HG03097 (cell line): Measurements from ENCODE around the gene CR1.
"Not testable (repeated sequence)": the region's sequence is repeated elsewhere in the genome, so short reads cannot be mapped to it uniquely, and the experiment has no call there.

Source experiments
- ATAC-seq: cut with Tn5 transposase; IDR thresholded peaks from one replicate; pipeline ENCODE4 v1.9.1; 2021; ENCODE audit not compliant: unreplicated experiment, low FRiP score

Gene CR1

DNA sequence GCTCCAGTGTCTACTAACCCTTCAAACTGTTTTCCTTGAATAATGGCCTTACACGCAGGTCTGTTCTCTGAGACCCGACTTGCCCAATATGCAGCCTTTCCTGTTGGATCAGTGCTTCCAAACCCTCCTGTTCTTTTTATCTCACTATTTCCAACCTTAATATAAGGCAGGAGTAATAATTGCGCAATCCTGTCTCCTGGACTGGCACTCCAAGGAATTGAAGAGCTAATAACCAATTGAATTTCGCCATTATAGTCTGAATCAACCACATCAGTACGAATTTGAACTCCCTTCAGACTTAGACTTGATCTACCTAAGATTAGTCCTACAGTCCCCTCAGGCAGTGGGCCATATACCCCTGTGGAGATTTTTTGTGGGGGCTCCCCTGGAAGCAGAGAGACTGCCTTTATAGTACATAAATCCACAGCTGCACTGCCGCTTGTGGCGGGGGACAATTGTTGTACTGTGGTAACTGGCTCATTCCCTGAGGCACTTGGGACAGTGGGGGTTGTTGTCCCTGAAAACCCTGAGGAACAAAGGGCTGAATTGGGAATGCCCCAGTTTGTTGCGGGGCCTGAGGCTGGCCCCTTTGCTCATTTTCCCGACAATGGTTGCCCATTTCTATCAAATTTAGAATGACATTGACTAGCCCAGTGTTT is 142.7 kb downstream of the CR1 start:
- ATAC-seq = not testable (repeated sequence)

DNA sequence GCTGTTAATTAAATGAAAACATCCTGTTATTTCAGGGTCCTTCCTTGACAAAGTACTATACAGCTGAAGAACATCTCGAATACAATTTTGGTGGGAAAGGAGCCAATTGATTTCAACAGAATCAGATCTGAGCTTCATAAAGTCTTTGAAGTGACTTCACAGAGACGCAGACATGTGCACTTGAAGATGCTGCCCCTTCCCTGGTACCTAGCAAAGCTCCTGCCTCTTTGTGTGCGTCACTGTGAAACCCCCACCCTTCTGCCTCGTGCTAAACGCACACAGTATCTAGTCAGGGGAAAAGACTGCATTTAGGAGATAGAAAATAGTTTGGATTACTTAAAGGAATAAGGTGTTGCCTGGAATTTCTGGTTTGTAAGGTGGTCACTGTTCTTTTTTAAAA is 143.4 kb downstream of the CR1 start:
- not testable (repeated sequence) for ATAC-seq

DNA sequence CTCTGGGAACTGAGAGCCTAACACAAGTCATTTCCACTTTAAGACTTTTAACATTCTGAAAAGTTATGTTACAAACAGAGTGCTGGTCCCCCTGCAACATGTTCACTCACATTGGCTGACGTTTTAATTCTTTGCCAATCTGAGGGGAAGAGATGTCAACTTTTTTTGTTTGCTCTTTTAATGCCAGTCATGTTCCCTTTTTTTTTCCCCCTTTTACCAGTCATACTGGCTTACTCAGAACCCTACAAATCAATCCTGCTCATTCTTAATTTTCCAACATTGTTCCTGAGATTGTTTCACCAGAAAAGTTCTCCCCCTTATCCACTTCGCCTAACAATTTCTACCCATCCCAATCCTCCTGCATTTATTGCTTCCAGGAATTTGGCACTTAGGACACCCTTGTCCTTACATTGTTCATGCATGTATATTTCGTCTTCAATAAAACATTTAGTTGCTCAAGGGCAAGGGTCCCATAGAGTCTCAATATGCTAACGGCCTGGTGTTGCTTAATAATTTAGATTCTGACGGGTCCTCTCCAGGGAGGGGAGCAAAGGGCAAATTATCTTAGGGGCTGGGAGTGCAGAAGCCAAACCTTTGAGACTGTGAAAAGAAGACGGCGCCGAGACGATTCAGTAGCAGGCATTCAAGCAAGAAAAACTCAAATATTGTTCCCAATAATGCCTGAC is 148.4 kb downstream of the CR1 start:
- ATAC-seq = no peak

DNA sequence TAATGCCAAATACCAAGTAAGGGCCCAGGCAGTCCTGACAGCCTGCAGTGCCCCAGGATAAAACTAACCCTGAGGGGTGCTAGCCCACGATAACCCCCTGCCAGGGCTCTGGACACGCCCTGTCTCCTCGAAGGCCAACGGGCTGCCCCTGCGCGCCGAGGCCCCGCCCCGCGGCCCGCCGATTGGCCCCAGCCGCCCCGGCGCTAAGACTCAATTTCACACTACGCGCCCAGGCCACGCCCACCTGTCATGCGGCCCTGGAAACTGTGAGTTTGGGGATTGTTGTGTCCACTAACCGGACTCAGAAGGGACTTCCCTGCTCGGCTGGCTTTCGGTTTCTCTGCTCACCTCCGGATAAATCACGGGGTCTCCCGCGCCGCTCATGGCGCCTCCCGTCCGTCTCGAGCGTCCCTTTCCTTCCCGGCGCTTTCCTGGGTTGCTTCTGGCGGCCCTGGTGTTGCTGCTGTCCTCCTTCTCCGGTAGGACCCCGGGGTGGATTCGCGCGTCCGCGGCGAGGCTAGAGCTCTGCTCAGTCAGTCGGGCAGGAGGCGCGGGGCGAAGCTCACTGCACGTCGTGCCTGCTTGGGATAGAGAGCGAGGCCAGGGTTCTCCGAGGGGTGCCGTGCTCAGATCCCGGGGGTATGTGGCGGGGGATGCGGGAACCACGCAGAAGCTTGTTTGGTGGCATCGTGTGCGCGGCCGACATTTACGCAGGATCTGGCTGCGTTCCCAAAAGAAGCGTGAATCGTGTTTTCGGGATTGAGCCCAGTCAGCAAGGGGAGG is 149.1 kb downstream of the CR1 start, which contains the start of gene CR1L:
TSS of gene CR1L (plus strand) at position 282 of the 783 bp plus-strand sequence. CDS start at position 383, 101 bp downstream.
- peak; percentile 87 for ATAC-seq

DNA sequence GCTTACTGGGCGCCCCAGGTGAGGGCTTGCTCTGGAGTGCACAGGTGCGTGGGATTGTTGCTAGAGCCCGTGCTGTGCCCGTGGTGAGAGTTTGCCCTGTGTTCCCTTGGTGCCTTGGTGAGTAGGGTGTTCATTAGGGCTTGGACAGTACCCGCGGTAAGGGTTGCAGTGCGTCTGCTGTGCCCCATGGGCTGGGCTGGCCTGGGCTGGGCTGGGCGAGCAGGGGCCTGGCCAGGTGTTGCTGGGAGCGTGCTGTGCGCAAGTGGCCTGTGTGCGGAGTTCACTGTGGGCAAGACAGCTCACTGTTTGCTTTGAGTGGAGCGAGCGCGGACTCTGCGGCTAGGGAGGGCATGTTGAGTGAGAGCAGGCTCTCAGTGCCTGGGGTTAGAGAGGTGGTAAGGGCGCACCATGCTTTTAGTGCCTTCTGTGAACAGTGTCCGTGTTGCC is 149.7 kb downstream of the CR1 start:
- ATAC-seq = no peak

DNA sequence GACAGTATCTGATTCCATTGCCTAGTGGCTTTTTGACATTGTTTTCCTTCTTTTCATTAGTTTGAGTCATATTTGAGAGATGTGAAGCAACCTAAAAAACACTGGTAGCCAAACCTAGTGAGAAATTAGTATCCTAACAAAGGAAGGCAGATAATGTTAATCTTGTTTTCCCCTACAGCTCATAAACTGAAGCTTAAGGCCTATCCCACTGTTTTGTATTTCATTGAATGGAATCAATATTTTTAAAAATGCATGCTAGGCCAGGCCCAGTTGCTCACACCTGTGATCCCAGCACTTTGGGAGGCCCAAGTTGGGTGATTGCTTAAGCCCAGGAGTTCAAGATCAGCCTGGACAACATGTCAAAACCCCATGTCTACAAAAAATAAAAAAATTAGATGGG is 150.2 kb downstream of the CR1 start:
- no peak for ATAC-seq

DNA sequence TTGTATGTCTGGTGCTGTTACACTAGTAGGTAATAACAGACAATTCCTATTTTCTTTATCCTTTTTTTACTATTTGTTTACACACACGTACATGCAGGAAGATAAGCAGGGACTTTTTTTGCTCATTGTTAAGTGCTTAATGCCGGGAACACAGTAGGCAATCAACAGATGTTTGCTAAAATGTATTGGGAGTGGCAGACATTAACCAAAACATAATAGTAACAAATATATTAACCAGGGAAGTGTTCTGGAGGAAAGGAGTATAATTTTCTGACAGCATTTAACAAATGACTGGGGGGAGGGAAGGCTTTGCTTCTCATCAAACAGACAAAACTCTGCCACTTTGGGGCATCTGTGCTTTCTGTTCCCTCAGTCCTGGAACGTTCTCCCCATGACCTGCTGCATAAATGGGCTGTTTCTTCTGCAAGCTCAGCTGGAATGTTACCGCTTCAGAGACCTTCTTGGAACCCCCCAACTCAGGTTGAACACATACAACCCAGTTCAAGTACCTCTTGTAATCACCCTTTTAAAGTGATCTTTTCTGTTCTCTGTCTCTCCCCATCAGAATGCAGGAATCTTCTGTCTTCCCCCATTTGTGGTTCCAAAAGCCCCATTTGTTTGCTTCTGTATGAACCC is 151.1 kb downstream of the CR1 start:
- no peak for ATAC-seq

DNA sequence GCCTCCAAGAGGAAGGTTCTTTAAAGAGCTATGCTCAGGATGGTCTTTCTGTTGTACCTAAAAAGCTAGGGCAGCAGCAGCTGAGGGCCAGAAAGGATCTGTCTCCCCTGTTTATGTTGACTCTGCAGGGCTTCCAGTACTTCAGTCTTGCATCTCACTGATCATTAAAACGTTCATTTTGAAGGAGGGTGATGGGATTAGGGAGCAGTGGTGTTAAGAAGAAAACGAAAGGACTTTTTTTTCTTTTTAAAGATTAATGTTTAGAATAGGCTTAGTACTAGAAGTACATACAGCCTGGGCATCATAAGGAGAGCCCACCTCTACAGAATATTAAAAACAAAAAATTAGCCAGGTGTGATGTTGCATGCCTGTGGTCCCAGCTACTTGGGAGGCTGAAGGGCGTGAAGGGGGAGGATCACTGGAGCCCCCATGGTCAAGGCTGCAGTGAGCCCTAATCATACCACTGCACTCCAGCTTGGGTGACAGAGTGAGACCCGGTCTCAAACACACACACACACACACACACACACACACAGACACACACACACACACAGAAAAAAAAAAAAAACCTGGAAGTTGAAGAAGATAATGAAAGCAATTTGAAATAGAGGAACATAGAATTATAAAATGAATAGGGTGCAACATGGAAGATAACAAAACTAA is 151.8 kb downstream of the CR1 start:
- ATAC-seq = no peak

DNA sequence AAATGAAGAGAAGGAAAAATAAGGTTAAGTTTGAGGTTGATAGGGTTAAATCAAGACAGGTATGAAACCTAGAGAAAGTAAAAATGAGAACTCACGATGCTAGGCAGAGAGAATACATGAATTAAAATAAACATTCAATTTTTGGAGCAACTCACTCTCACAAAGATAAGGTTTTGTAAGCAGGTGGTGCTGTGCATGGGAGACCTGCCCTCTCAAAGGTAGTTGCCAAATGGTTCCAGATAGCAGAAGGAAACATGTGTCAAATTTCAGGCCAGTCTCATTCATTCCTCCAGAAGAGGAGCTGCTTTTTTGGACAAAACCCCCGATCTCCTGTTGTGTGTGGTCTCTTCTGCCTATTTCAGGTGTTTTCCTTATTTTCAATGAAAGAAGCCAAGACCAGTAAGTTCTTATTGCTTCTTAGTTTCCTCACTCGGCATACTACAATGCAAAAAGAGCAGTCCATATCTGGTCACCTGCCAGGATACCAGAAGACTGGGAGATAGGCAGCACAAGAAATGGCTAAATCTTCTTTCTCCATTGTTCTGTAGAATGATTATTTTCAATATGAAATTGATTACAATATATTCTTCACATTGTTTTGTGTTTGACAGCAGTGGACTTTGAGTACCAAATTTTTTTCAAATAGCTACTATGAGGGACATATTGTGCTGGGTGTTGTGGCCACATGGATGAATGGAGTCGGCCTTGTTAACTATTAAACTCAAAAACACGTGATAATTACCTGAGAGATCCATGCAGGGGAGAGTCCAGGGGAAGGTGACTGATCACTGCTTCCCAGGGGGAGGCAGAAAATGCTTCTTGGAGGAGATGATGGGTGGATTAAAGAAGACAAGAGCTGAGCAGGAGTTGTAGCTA is 152.6 kb downstream of the CR1 start:
- ATAC-seq = no peak

DNA sequence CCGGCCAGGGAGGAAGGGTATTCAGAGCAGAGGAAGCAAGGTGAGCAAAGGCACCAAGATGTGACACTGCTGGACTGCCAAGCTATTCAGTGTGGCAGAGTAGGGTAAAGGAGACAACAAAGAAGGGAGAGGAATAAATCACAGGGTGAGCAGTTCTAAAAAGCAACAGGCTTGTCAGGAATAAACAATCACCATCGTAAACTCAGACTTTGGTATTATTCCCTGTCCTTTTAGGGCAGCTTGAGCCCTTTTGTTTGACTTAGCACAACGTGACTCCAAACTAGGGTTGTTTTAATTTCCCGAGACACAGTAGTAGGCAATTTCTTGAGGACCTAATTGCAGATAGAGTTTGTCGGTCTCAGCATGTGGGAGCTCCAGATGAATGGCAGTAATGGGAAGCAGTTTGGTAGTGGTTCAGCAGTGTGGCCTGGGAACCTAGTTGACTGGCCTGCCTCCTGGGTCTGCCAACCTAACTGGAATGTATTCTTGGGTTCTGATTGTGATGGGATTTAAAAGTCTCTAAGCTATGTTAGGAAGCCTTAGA is 153.3 kb downstream of the CR1 start:
- no peak for ATAC-seq

DNA sequence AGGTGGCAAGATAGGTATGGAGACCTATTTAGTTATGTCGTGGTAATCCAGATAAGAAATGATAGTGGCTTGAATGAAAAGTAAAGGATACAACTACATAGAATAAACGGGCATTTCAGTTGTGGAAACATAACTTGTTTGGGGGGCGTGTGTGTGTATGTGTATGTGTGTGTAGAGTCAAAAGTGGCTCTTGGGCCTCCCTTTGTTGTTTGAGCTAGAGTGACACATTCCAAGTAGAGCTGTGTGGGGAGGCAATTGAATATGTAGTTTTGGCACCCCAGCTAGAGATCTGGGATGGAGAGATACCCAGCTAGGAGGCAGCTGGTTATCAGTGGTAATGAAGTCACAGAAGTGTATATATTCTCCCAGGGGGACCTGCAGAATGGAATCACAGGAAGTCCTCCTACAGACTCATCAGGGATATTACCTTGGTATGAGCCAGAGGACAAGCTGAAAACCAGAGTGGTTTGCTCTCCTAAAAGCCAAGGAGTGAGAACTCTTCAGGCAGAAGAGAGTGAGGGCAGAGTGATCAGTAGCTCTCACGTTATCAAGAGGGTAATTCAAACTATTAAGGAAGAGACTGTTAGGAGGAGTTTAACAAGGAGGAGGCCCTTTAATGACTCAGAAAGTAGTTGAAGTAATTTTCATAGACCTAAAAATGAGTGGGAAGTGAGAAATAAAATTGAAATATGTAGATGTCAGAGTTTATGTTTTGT is 154.1 kb downstream of the CR1 start:
- ATAC-seq = no peak

DNA sequence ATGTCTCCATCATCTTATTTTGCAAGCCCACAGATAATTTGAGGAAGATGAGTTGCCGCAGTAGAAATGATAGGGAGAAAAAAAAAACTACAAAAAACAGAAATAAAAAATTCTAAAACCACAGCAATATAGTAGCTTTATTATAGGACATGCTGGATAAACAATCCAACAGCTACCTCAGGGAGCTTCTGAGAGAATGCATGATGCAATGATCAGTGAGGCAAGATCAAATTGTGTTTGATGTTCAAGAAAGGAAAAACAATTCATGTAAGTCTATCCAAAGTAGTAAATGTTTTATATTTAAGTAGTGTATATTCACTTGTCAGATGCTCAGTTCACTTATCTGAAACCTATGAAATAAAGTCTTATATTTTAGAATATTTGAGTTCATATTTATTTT is 155.6 kb downstream of the CR1 start:
- ATAC-seq = no peak

DNA sequence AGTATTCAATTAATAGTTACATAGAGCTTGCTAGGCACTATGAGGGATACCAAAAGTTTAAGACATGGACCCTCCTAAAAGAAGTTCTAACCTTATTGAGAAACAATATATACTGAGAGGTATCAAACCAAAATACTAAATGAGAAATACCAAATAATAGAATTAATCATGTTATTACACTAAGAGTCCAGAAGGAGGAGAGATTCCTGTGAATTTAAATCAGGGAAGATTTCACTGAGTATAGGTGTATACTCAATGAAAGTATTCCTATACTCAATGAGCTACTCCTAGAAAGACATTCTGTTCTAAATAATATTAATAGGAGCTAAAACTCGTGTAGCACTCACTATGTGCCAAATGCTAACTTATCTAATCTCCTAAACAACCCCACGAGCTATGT is 158.4 kb downstream of the CR1 start:
- no peak for ATAC-seq

DNA sequence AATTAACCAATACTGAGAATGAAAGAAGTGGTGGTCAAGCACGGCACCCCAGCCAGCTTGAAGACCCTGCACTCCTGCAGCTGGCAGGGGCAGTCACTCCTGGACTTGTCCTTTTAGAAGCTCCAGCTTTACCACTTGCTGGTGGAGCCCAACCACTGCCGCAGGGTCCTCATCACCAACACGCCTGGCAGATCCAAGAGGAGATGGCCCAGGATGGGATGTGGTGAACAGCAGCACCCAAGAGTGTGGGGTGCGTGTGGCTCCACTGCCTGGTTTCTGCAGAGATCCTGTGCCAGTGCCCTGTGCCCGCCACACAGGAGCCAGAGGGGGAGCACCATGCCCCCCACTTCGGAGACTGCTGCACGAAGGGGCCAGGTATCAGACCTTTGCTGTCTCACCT is 162.5 kb downstream of the CR1 start:
- no peak for ATAC-seq

DNA sequence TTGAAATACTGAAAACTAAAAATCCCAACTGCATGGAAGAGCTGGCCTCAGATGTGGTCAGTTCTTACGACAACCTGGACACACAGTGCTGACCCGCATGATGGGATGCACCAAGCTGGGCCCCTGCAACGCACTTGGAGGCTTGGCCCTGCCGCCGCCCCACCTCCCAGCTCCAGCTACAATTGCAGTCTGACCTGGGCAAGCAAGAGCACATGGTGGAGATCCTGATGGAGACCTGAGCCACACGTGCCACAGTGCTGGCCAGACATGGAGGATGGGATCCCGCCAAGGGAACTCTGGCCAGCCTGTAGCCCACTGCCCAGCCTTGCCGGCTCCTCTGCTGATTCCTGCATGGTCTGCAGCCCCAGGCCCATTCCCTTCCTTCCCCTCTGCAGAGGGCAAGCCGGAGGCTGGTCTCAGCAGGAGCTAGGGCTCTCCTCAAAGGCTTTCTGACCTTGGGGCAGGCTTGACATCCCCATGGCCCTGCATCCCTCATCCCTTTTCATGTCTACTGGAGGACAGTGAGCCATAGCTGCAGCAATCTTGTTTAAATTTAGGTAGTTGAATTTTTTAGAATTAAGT is 163.0 kb downstream of the CR1 start:
- no peak for ATAC-seq

DNA sequence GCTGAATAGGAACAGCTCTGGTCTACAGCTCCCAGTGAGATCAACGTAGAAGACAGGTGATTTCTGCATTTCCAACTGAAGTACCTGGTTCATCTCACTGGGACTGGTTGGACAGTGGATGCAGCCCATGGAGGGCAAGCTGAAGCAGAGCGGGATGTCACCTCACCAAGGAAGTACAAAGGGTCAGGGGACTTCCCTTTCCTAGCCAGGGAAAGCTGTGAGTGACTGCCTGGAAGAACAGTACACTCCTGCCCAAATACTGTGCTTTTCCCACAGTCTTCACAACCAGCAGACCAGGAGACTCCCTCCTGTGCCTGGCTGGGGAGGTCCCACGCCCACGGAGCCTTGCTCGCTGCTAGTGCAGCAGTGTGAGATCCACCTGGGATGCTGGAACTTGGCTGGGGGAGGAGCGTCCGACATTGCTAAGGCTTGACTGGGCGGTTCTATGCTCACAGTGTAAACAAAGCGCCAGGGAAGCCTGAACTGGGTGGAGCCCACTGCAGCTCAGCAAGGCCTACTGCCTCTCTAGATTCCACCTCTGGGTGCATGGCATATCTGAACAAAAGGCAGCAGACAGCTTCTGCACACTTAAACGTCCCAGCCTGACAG is 163.7 kb downstream of the CR1 start:
- no peak for ATAC-seq

DNA sequence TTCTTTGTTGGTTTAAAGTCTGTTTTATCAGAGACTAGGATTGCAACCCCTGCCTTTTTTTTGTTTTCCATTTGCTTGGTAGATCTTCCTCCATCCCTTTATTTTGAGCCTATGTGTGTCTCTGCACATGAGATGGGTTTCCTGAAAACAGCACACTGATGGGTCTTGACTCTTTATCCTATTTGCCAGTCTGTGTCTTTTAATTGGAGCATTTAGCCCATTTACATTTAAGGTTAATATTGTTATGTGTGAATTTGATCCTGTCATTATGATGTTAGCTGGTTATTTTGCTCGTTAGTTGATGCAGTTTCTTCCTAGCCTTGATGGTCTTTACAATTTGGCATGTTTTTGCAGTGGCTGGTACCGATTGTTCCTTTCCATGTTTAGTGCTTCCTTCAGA is 165.5 kb downstream of the CR1 start:
- not testable (repeated sequence) for ATAC-seq

DNA sequence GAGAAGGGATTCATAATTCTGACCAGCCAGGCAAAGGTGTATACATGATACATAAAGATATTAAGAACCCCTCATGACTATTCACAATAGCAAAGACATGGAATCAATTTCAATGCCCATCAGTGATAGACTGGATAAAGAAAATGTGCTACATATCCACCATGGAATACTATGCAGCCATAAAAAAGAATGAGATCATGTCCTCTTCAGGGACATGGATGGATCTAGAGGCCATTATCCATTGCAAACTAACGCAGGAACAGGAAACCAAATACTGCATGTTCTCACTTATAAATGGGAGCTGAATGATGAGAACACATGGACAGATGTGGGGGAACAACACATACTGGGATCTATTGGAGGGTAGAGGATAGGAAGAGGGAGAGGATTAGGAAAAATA is 170.4 kb downstream of the CR1 start:
- ATAC-seq = no peak
